Measurements from ENCODE around the gene TNIP3. TPM values are rescaled to one million over a fixed set of nuclear protein-coding genes. Genes with fewer than 3 reads are reported as not detected.

Gene TNIP3
- 0.38 and 0.56 TPM in 2 replicates for total RNA-seq

GRCh38 chr4:121164291-121164690 is at the start of gene TNIP3:
Gene TNIP3, minus strand, starts transcription at chr4:121164321. Its CDS starts 196 bp downstream, at chr4:121164125.

Other genes starting within 250 kb of the TNIP3 start
- 10.4 and 15.2 TPM in 2 replicates for gene PRDM5, start 241.6 kb downstream of the TNIP3 start, total RNA-seq
- gene NDNF, start 91.8 kb downstream of the TNIP3 start, total RNA-seq = under 0.01 and 0.56 TPM in 2 replicates
- not detected in 2 replicates for gene QRFPR, start 216.7 kb upstream of the TNIP3 start, total RNA-seq